GM12872 (cell line): ENCODE results near the gene CMTM5.

ENCODE experiments used
- TF ChIP-seq, protein P1 (sequence below): IDR thresholded peaks from 3 replicates; pipeline ENCODE4 v1.5.1; 2011; ENCODE audit warnings: low read depth, mild to moderate bottlenecking, low read length, moderate library complexity; ENCODE audit not compliant: insufficient read depth

The CMTM5 gene

DNA sequence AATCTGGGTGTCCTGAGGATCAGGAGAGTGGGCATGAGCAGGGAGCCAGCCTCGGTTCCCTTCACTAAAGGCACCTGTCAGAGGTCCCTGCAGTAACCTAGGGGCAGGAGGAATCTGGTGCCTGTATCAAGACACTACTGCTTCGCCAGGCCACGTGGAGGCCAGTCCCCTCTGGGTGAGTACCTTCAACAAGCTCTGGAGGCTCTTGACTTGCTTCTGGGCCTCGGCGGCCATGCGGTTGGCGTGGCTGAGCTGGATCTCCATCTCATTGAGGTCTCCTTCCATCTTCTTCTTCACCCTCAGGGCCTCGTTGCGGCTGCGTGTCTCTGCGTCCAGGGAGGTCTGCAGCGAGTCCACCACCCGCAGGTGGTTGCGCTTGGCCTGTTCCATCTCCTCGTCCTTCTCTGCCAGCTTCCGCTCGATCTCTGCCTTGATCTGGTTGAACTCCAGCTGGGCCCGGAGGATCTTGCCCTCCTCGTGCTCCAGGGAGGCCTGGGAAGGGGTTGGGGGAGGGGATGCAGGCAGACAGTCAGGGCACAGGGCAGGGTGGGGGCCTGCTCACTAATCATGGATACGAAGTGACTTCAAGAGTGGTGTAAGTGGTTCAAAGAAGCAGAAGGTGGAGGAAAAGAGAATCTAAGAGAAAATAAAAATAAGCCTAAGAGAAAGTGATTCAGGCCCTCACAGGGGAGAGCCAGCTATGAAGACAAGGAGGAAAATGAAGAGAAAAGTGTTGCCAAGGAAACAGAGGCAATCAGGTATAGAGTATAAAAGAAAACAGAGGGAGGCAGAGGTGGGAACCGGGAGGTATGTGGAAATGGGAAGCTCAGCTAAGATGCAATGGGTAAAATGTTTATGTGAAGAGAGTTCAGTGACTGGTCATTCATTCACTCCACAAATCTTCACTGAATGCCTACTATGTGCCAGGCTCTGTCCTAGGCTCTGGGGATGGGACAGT lies 39.3 kb downstream of the CMTM5 start:
- TF ChIP-seq, protein P1, sequence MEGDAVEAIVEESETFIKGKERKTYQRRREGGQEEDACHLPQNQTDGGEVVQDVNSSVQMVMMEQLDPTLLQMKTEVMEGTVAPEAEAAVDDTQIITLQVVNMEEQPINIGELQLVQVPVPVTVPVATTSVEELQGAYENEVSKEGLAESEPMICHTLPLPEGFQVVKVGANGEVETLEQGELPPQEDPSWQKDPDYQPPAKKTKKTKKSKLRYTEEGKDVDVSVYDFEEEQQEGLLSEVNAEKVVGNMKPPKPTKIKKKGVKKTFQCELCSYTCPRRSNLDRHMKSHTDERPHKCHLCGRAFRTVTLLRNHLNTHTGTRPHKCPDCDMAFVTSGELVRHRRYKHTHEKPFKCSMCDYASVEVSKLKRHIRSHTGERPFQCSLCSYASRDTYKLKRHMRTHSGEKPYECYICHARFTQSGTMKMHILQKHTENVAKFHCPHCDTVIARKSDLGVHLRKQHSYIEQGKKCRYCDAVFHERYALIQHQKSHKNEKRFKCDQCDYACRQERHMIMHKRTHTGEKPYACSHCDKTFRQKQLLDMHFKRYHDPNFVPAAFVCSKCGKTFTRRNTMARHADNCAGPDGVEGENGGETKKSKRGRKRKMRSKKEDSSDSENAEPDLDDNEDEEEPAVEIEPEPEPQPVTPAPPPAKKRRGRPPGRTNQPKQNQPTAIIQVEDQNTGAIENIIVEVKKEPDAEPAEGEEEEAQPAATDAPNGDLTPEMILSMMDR: no peak

DNA sequence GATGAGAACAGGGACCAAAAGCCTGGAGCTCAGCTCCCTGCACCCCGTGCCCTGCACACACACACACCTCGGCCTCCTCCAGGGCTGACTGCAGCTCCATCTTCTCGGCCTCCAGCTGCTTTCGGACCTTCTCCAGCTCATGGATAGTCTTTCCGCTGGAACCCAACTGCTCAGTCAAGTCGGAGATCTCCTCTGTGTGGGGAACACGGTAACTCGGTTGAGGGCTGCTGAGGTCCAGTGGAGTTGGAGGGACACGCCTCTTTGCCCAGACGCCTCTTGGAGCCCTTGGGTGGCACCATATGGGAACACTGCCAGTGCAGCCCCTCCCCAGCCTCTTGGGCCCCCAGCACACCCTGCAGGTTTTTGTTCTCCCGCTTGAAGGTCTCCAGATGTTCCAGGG lies 40.0 kb downstream of the CMTM5 start:
- TF ChIP-seq, protein P1: no peak

DNA sequence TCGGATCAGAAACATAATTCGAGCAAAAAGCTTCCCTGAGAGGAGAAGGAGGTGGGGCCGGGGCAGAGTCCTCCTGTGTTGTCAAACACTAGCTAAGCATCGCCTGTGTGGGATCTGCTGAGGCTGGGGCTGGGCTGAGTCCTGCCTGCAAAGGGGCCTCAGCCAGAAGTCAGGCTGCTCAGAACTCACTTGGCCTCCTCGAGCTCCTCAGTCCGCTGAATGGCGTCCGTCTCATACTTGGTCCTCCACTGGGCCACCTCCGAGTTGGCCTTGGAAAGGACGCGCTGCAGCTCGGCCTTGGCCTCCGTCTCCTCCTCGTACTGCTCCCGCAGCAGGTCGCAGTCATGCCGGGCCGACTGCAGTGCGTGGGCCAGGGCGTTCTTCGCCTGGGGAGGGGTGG lies 41.2 kb downstream of the CMTM5 start:
- TF ChIP-seq, protein P1: no peak

GRCh38 chr14:23421594-23421993 lies 44.7 kb downstream of the CMTM5 start:
- TF ChIP-seq, protein P1: no peak

DNA sequence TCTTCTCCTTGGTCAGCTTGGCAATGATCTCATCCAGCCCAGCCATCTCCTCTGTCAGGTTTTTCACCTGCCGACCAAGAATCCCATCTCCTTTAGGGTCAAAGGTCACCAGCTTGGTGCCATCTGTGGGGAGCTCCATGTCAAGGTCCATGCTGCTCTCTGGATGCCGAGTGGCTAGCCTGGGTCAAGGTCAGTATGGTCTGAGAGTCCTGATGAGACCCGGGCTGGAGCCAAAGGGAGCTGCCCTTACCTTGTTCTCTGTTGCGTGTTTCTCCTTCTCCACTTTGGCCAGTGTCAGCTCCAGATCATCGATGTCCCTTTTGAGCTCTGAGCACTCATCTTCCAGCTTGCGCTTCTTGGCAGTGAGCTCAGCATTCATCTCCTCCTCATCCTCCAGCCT lies 46.8 kb downstream of the CMTM5 start:
- TF ChIP-seq, protein P1: no peak

- TF ChIP-seq, protein P1: no peak
Measured at GRCh38 chr14:23425169-23425568, 48.3 kb downstream of the CMTM5 start.

DNA sequence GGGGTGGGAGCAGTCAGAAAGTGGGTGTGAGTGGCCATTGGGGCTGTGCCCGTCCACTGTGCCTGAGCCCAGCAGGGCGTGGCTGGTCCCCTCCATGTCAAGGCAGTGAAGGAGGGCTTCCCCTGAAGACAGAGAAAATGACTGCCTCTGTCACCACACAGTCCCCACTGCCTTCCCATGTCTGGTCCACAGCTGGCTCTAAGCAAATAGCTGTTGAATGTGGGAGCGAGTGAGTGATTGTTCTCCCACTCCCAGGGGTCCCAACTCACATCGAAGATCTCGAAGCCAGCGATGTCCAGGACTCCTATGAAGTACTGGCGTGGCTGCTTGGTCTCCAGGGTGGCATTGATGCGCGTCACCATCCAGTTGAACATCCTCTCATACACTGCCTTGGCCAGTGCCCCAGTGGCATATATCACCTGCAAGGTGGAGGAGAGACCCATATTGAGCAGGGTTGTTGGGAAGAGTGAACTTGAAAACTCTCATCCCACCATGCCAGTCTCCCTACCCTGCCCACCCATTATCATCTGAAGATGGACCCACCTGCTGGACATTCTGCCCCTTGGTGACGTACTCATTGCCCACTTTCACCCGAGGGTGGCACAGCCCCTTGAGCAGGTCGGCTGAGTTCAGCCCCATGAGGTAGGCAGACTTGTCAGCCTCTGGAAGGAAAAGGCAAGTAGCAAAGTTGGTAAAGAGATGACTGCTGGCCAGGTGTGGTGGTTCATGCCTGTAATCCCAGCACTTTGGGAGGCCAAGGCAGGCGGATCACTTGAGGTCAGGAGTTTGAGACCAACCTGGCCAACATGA lies 52.0 kb downstream of the CMTM5 start:
- TF ChIP-seq, protein P1: no peak
